Stimulated activated naive B cell treated with anti-CD40 and anti-IgM and Interleukin-4, amounts not matched to agents 10 μg/mL and 1 μg/mL and 100 μg/mL, for 72 hours (primary cell): ENCODE results near the gene CFAP97.
"Not testable (repeated sequence)": the region's sequence is repeated elsewhere in the genome, so short reads cannot be mapped to it uniquely, and the experiment has no call there.

ENCODE experiments used
- ATAC-seq, 2 donors: fragments of 150-1000 bp; cut with Tn5 transposase; replicated peaks; 2 replicates each; pipeline ENCODE4 v1.10.0; 2021; ENCODE audit warnings: moderate library complexity in 1 of 2
- DNase-seq: peaks from one replicate; pipeline ENCODE4 v3.0.0; 2021
- H3K27ac Mint-ChIP-seq: one replicate; pipeline ENCODE4 v1.8.0; 2022; ENCODE audit warnings: mild to moderate bottlenecking, mixed read lengths
- H3K27me3 Mint-ChIP-seq, 2 donors: one replicate each; pipeline ENCODE4 v1.8.0; 2022; ENCODE audit warnings: mixed read lengths in 2 of 2
- H3K36me3 Mint-ChIP-seq, 2 donors: one replicate each; pipeline ENCODE4 v1.8.0; 2022; ENCODE audit warnings: mixed read lengths in 2 of 2, mild to moderate bottlenecking in 1 of 2
- H3K4me1 Mint-ChIP-seq, 2 donors: one replicate each; pipeline ENCODE4 v1.8.0; 2022; ENCODE audit warnings: mixed read lengths in 2 of 2, mild to moderate bottlenecking in 1 of 2
- H3K4me3 Mint-ChIP-seq, 2 donors: one replicate each; pipeline ENCODE4 v1.8.0; 2022; ENCODE audit warnings: mild to moderate bottlenecking in 2 of 2, mixed read lengths in 2 of 2, moderate library complexity in 1 of 2
- H3K9me3 Mint-ChIP-seq, 2 donors: one replicate each; pipeline ENCODE4 v1.8.0; 2022; ENCODE audit warnings: mixed read lengths in 2 of 2, mild to moderate bottlenecking in 1 of 2

CFAP97 gene

DNA sequence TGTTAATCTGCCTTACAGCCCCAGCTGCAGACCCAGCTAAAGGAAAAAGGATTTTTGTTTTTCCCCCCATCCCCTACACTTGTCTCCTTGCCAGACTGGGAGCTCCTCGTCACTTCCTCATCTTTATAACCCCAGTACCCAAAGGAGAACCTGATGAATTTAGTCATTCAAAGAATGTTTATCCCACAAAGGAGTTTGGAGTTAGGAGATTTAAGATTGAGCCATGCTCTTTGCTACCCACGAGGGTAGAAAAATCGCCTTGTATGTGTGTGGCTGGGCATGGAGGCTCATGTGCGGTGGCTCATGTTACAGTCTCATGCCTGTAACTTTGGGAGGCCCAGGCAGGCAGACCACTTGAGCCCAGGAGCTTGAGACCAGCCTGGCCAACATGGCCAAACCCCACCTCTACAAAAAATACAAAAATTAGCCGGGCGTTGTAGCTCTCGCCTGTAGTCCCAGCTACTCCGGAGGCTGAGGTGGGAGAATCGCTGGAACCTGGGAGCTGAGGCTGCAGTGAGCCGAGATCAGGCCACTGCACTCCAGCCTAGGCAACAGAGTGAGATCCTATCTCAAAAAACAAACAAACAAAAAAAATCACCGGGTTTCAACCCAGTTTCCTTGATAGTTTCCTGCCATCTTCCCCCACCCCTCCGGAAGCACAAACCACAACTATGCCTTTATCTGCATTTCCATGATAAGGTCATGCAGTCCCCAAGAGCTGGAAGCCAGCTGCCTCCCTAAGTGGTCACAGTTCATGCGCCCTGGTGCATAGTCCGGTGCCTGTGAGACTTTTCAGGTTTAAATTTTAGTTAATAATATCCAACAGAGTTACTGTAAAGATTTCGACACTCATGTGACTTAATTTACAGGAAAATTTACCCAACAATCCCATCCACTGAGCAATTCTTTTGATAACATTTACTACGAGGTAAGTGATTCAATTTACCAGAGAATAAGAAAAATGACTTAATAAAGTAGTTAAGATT, 1.5 kb downstream of the CFAP97 start:
- DNase-seq (no peak), ATAC-seq (no peak)
- Mint-ChIP-seq H3K9me3 (no peaks in the 10 kb centered on the region), H3K4me3 (peak overlapping the region; percentile 96 to 98), H3K27ac (peak overlapping the region; percentile 99), H3K27me3 (no peaks in the 10 kb centered on the region), H3K36me3 (peaks cover 8 to 16% of the 10 kb centered on the region in 2 donors), H3K4me1 (peaks cover 24 to 56% of the 10 kb centered on the region in 2 donors)

DNA sequence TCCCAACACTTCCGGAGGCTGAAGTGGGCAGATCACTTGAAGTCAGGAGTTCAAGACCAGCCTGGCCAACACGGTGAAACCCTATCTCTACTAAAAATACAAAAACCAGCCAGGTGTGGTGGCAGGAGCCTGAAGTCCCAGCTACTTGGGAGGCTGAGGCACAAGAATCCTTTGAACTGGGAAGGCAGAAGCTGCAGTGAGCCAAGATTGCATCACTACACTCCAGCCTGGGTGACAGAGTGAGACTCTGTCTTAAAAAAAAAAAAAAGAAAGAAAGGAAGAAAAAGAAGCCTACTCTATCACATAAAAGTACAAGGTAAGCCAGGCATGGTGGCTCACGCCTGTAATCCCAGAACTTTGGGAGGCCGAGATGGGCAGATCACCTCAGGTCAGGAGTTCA, 5.6 kb downstream of the CFAP97 start:
- not testable (repeated sequence) for H3K27ac Mint-ChIP-seq, H3K9me3 Mint-ChIP-seq, DNase-seq, H3K27me3 Mint-ChIP-seq, ATAC-seq, H3K4me3 Mint-ChIP-seq
- Mint-ChIP-seq H3K4me1 (peaks cover 13 to 40% of the 10 kb centered on the region in 2 donors), H3K36me3 (peaks cover 10 to 23% of the 10 kb centered on the region in 2 donors)

DNA sequence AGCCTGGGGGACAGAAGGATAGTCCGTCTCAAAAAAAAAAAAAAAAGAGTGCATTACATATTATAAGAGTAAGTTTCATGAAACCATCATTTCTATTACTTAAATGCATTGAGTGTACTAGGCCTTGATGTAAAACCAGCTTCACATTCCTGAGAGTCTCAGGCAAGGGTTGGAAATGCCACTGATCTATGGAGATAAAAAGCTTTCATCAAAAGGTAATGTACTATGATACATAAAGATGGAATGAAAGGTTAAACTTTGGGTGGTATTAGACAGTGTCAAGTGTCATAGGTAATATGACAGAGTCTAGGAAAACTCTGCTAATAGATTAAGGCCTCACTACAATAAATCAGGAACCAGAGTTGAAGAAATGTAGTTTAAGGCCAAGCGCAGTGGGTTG, 7.4 kb downstream of the CFAP97 start:
- H3K4me3 Mint-ChIP-seq: no peak overlapping the region
- H3K27me3 Mint-ChIP-seq: no peaks in the 10 kb centered on the region
- H3K9me3 Mint-ChIP-seq: no peaks in the 10 kb centered on the region
- H3K27ac Mint-ChIP-seq: no peak overlapping the region
- DNase-seq: no peak
- peaks cover 12 to 35% of the 10 kb centered on the region in 2 donors for H3K4me1 Mint-ChIP-seq
- peaks cover 10 to 24% of the 10 kb centered on the region in 2 donors for H3K36me3 Mint-ChIP-seq
- no peak for ATAC-seq

DNA sequence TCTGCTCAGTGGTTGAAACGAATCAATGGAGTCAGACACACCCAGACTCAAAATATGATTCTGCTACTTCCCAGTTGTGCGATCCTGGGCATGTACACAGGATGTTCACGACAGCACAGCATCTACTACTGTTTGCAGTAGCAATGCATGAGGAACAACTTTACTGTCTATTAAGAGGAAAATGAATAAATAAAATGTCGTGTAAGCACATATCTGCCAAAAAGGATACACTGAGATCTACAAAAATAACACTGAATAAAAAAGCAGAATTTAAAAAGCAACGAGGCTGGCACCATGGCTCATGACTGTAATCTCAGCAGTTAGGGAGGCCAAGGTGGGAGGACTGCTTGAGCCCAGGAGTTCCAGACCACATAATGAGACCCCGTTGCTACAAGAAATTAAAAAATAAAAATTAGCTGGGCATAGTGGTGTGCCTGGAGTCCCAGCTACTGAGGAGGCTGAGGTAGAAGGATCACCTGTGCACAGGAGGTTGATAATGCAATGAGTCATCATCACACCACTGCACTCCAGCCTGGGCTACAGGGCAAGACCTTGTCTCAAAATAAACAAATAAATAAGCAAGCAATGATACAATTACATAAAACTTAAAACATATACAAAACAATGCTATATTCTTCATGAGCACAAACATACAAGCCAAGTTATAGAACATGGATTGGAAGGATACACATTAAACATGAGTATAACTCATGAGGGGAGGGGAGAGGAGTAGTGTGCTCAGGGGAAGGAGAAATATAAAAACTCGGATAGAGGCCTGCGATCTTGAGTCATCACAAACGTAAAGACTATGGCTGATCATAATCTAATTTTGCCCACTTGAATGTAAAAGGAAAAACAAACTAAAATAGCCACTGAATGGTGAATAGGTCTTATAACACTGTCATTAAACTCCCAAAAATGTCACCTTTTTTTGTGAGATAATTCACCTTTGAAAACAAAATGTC, 8.6 kb downstream of the CFAP97 start:
- peaks cover 19 to 45% of the 10 kb centered on the region in 2 donors for H3K4me1 Mint-ChIP-seq
- DNase-seq (no peak), ATAC-seq (no peak)
- H3K27me3 Mint-ChIP-seq: no peaks in the 10 kb centered on the region
- peaks cover 12 to 25% of the 10 kb centered on the region in 2 donors for H3K36me3 Mint-ChIP-seq
- no peak overlapping the region for H3K27ac Mint-ChIP-seq
- no peaks in the 10 kb centered on the region for H3K9me3 Mint-ChIP-seq
- H3K4me3 Mint-ChIP-seq: no peak overlapping the region

DNA sequence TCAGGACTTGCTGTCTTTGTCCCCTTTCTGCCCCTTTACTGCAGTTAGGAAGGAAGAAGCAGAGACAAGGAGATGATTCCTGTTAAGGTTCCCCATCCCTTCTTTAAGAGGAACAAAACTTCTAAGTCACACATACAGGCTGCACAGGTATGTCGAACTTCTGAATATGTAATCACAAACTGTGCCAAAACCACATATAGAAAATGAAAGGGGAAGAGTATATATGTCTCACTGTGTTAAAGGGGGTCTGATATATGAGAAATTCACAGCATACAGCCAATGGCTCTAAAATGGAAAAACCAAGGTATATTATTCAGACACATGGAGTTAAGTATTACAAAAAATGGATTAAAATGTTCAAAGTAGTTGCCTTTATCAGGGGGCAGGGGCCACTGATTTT, 11.7 kb downstream of the CFAP97 start:
- ATAC-seq (peak; percentile 82 to 85), DNase-seq (no peak)
- Mint-ChIP-seq H3K4me3 (peak overlapping the region in 1 of 2 donors; percentile 26), H3K36me3 (peaks cover 15 to 35% of the 10 kb centered on the region in 2 donors), H3K9me3 (no peaks in the 10 kb centered on the region), H3K27ac (no peak overlapping the region), H3K4me1 (peaks cover 19 to 36% of the 10 kb centered on the region in 2 donors), H3K27me3 (no peaks in the 10 kb centered on the region)

DNA sequence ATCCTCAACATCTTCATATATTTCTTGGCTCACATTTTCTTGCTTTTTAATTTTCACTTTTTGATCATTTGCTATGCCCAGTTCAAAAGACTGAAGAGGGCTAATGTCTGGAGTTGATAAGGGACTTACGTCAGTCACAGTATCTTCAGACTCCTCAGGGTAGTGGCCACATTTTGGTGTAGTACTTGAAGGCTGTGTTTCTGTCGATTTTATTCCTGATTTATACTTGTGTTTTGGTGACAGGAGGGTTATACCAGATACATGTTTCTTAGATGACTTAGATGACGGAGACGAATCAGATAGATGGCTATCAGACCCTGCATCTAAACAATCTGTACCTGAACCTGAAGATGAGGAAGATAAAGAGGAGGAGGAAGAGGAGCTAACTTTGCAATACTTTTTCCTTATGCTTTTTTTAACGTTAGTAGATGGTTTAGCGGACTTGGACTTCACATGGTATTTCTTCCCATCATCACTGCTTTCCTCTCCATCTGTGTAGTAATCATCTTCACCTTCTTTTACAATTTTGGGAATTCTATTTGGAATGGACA, 13.4 kb downstream of the CFAP97 start:
- H3K27me3 Mint-ChIP-seq: no peaks in the 10 kb centered on the region
- peaks cover 19 to 29% of the 10 kb centered on the region in 2 donors for H3K4me1 Mint-ChIP-seq
- no peak overlapping the region for H3K4me3 Mint-ChIP-seq
- no peak for DNase-seq
- no peak for ATAC-seq
- H3K9me3 Mint-ChIP-seq: no peaks in the 10 kb centered on the region
- H3K36me3 Mint-ChIP-seq: peaks cover 13 to 37% of the 10 kb centered on the region in 2 donors
- H3K27ac Mint-ChIP-seq: no peak overlapping the region

DNA sequence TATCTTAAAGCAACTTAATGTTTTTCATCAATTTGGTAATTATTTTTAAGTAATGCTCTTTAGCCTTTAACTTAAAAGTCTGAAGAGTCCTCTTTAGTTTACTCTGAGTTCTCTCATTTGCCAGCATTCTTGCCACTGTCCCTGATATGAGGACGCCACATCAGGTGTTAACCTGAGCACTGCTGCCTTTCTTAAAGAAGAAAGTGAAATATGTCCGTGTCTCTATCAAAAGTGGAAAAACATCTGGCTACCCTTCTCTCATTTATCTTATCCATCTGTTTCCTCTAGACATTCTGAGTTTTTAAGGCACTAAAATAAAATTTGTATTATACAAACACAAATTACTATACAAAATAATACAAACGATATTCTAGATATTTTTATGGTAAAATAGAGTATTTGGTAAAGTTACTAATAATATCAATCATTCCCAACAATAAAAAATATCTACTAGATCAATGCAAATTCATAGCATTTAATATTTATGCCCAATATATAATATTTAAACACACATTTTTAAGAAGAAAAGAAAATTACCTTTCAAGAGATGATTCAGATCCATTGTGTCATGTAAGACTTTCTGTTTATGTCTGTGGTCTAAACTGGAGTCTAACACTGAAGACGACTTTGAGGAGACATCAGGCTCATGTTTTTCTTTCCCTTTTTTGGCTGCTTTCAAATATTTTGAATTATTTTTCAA, 14.0 kb downstream of the CFAP97 start:
- peaks cover 17 to 23% of the 10 kb centered on the region in 2 donors for H3K4me1 Mint-ChIP-seq
- ATAC-seq (no peak), DNase-seq (no peak)
- H3K4me3 Mint-ChIP-seq: no peak overlapping the region
- H3K36me3 Mint-ChIP-seq: peaks cover 13 to 35% of the 10 kb centered on the region in 2 donors
- no peaks in the 10 kb centered on the region for H3K27me3 Mint-ChIP-seq
- no peaks in the 10 kb centered on the region for H3K9me3 Mint-ChIP-seq
- no peak overlapping the region for H3K27ac Mint-ChIP-seq

DNA sequence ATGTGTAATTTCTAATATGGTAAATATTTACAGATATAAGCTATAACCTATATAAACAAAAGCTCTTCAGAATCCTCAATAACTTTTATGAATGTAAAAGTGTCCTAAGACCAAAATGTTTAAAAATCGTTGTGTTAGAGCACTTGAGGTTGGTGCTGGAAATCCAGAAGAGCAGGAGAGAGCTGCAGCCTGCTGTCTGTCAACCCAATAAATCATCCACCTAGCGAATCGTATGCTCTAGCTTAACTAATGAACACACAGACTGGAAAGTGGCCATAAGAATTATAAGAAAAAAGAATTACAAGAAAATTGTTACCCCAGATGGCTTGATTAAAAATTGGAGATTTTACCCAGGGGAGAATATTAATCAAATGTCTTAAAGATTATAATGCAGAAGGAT, 17.0 kb downstream of the CFAP97 start:
- Mint-ChIP-seq H3K27ac (no peak overlapping the region), H3K27me3 (no peaks in the 10 kb centered on the region), H3K9me3 (no peaks in the 10 kb centered on the region), H3K36me3 (peaks cover 18 to 35% of the 10 kb centered on the region in 2 donors), H3K4me3 (no peak overlapping the region), H3K4me1 (peaks cover 12 to 14% of the 10 kb centered on the region in 2 donors)
- DNase-seq: no peak
- no peak for ATAC-seq

DNA sequence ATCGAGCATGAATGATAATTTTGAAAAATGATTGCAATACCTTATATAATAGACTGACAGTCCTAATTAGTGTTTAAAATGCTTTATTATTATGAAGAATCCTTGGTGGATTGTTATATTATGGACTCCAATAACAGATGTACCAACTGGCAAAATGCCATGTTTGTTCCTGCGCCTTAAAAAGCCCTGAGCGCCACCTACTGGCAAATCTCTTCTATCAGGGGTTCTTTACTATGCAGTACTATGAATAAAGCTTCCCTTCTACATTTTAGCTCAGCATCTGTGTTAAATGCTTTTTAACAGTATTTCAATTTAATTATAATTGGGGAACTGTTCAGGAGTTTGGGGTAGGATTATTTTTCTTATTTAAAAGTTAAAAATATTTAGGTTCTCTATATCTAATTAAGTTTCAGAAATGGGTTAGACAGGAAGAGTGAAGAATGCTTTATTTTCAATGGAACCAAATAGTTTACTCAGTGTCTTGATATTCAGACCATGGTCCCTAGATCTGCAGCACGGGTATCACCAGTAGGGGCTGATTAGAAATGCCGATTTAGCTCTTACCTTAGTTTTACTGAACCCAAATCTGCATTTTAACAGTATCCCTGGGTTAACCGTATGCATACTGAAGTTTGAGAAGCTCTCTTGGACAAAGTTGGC, 20.0 kb downstream of the CFAP97 start:
- H3K9me3 Mint-ChIP-seq: no peaks in the 10 kb centered on the region
- no peaks in the 10 kb centered on the region for H3K27me3 Mint-ChIP-seq
- no peak overlapping the region for H3K4me3 Mint-ChIP-seq
- H3K36me3 Mint-ChIP-seq: peaks cover 10 to 32% of the 10 kb centered on the region in 2 donors
- DNase-seq (peak; percentile 51), ATAC-seq (peak; percentile 70 to 71)
- no peak overlapping the region for H3K27ac Mint-ChIP-seq
- H3K4me1 Mint-ChIP-seq: peaks cover 4 to 10% of the 10 kb centered on the region in 2 donors

DNA sequence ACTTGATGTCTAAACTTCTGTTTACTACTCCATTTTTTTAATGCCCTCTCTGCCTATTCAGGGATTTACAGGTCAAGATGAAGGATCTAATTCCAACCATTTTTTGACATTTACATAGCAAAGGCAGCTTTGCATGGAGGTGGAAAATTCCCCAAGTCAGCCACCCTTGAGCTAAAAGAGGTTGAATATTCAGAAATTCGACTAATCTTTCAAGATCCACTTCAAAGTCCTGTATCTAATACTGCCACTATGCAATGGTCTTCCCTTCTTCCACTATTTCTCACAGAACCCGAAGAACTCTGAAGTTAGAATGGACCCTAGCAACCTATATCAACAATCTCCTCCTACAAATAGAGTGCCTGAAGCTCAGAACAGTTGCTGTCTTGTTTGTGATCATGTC, 21.6 kb downstream of the CFAP97 start:
- Mint-ChIP-seq H3K9me3 (no peaks in the 10 kb centered on the region), H3K4me3 (no peak overlapping the region), H3K4me1 (peaks cover 2 to 11% of the 10 kb centered on the region in 2 donors), H3K27ac (no peak overlapping the region), H3K27me3 (no peaks in the 10 kb centered on the region), H3K36me3 (peaks cover 7 to 29% of the 10 kb centered on the region in 2 donors)
- DNase-seq (no peak), ATAC-seq (no peak)

DNA sequence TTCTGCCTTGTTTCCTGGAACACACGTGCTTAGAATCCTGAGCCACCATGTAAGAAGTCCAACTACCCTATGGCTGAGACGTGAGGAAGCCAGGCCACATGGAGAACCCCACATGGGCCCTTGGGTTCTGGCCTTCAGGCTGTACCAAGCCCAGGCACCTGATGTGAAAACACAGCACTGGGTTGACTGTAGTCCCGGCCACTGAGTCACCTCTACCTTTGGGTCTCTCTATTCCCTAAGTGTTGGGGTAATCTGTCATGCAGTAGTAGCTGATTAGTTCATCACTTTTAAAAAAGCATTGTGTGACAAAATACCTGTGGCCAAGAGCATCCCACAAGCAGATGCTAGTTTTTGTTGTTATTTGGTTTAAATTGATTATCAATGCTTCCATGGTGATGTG, 24.3 kb downstream of the CFAP97 start:
- DNase-seq: no peak
- H3K36me3 Mint-ChIP-seq: peaks cover 15 to 31% of the 10 kb centered on the region in 2 donors
- no peak overlapping the region for H3K27ac Mint-ChIP-seq
- H3K4me3 Mint-ChIP-seq: no peak overlapping the region
- H3K4me1 Mint-ChIP-seq: peaks cover 2 to 11% of the 10 kb centered on the region in 2 donors
- no peak for ATAC-seq
- H3K9me3 Mint-ChIP-seq: no peaks in the 10 kb centered on the region
- no peaks in the 10 kb centered on the region for H3K27me3 Mint-ChIP-seq

DNA sequence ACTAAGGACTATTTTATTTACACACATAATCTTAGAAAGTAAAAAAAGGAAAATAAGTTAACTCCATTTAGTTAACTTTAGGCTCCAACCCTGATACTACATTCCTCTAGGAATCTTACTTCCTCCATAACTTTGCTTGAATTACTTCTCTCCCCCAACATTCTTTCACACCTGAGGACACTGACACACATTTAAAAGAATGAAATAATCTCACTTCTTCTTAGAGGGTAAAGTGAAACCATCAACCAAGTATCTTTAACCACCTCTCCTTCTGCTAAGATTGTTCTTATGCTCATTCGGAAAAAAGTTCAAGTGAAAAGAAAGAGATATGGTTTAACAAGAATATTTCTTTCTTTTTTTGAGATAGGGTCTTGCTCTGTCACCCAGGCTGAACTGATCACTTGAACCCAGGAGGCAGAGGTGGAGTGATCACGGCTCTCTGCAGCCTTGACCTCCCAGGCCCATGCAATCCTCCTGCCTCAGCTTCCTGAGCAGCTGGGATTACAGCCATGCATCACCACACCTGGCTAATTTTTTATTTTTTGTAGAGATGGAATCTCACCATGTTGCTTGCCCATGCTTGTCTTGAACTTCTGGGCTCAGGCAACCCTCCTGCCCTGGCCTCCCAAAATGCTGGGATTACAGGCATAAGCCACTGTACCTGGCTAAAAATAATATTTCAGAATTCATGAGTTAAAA, 32.3 kb downstream of the CFAP97 start:
- Mint-ChIP-seq H3K4me3 (peak overlapping the region in 1 of 2 donors; percentile 50), H3K27ac (no peak overlapping the region), H3K9me3 (no peaks in the 10 kb centered on the region), H3K27me3 (no peaks in the 10 kb centered on the region), H3K4me1 (peaks cover 8 to 16% of the 10 kb centered on the region in 2 donors), H3K36me3 (peaks cover 24 to 38% of the 10 kb centered on the region in 2 donors)
- peak; percentile 80 for ATAC-seq
- DNase-seq: no peak

DNA sequence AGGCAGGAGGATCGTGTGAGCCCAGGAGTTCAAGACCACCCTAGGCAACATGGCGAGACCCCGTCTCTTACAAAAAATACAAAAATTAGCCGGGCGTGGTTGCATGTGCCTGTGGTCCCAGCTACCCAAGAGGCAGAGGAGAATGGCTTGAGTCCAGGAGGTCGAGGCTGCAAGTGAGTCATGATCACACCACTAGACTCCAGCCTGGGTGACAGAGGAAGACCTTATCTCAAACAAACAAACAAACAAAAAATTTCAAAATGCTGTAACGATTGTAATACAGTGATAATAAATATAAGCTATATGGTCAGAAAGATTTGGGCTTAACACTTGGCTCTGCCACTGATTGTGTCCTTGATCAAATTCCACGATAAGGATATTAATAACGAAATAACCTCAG, 36.6 kb downstream of the CFAP97 start:
- Mint-ChIP-seq H3K9me3 (no peaks in the 10 kb centered on the region), H3K27ac (no peak overlapping the region), H3K4me1 (peaks cover 17 to 29% of the 10 kb centered on the region in 2 donors), H3K27me3 (no peaks in the 10 kb centered on the region), H3K4me3 (no peak overlapping the region), H3K36me3 (peaks cover 17 to 30% of the 10 kb centered on the region in 2 donors)
- ATAC-seq (no peak), DNase-seq (no peak)
